ENCODE results near the gene HPCAL1. TPM values are rescaled to one million over a fixed set of nuclear protein-coding genes. Genes with fewer than 3 reads are reported as not detected.

HPCAL1 gene
- total and polyA plus RNA-seq, 3 donors from 2014 or later, result 99.5 to 263 (median 215) TPM

DNA sequence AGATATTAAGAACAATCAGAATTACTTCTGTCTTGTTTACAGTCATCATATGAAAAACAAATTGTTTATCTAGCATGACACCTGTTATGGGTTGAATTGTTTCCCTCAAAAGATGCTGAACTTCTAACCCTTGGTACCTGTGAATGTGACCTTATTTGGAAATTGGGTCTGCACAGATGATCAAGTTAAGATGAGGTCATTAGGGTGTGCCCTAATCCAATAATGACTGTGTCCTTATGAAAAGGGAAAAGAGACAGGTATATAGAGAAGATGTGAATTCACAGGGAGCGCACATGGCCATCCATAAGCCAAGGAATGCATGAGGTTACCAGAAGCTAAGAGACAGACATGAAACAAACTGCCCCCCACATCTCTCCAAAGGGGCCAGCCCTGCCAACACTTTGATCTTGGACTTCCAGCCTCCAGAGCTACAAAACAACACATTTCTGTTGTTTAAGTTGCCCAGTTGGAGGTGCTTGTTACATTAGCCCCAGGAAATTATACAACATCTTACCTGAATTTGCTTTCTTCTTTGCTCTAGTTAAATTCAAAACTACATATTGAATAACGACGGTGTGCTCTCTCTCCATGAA, 2.3 kb upstream of the HPCAL1 start:
- 70 to 75% methylated on average over 3 of the region's 3 CpGs for WGBS, 2 donors
- TF ChIP-seq, protein P1, sequence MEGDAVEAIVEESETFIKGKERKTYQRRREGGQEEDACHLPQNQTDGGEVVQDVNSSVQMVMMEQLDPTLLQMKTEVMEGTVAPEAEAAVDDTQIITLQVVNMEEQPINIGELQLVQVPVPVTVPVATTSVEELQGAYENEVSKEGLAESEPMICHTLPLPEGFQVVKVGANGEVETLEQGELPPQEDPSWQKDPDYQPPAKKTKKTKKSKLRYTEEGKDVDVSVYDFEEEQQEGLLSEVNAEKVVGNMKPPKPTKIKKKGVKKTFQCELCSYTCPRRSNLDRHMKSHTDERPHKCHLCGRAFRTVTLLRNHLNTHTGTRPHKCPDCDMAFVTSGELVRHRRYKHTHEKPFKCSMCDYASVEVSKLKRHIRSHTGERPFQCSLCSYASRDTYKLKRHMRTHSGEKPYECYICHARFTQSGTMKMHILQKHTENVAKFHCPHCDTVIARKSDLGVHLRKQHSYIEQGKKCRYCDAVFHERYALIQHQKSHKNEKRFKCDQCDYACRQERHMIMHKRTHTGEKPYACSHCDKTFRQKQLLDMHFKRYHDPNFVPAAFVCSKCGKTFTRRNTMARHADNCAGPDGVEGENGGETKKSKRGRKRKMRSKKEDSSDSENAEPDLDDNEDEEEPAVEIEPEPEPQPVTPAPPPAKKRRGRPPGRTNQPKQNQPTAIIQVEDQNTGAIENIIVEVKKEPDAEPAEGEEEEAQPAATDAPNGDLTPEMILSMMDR (IDR thresholded peaks at IDR 0.05), result no peak
- no peak for TF ChIP-seq POLR2A (IDR thresholded peaks at IDR 0.05)
- no peak for DNase-seq
- no peaks in the 10 kb centered on the region for H3K36me3 ChIP-seq (ENCODE audit: low read depth, missing control alignments)
- no peaks in the 10 kb centered on the region for H3K9me3 ChIP-seq
- H3K4me1 ChIP-seq, result peaks cover 10% of the 10 kb centered on the region
- H3K27ac ChIP-seq, result no peak overlapping the region
- H3K4me3 ChIP-seq, result no peak overlapping the region
- no peaks in the 10 kb centered on the region for H3K27me3 ChIP-seq
- intact Hi-C loops (cut with DNase I; ENCODE audit: low total_unique reads), result no loop called here

DNA sequence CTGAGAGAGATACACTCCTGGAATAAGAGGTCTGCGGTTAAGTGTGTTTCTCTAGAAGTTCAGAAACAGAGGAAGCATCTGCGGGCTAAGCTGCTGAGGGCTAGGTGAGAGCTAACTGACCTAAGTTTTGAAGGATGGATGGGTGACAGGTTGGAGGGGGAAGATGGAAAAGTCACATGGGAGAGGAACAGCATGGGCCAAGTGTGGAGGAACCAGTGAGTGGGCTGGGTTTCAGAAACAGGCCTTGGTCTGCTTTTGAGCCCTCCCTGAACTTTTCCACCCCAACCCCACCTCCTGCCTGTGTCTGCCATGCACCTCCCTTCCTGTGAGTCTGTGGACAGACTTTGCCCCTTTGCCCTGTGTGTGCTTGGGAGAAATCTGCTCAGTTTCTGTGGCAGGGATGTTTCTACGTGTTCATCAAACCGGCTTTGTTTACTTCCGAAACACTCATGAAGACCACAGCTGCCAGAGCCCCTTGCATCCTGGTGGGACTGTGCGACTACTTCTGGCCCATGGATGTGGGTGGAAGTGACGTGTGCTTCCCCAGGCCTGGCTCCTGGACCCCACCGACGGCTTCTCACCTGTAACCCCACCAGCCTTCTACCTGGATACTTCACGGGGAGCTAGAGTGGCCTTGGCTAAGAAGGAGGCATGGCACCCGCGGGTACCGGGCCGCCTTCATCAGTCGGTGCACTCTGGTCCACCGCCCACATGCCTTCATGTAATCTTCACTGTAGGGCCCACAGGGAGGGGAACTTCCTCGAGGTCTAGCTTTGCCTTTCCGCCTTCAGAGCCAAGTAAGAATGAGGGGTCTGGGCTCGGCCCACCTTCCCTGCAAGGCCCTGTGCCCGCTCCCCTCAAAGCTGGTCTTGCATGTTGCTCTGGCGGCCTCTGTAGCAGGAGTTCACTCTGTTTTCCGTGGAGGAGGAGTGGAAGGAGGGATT, 1.4 kb upstream of the HPCAL1 start:
- TF ChIP-seq, protein P1 (IDR thresholded peaks at IDR 0.05), result no peak
- TF ChIP-seq POLR2A (IDR thresholded peaks at IDR 0.05), result no peak
- no peak for DNase-seq

GRCh38 chr2:10301941-10302478, 694 bp upstream of the HPCAL1 start:
- H3K36me3 ChIP-seq (ENCODE audit: low read depth, missing control alignments), result no peaks in the 10 kb centered on the region
- no peak for DNase-seq
- H3K27me3 ChIP-seq, result no peaks in the 10 kb centered on the region
- H3K4me3 ChIP-seq, result peak overlapping the region; percentile 79 to 86
- no peaks in the 10 kb centered on the region for H3K9me3 ChIP-seq
- H3K27ac ChIP-seq, result peak overlapping the region; percentile 68 to 74
- intact Hi-C loops (cut with DNase I; ENCODE audit: low total_unique reads), result no loop called here
- 30 to 32% methylated on average over 16 to 24 of the region's 29 CpGs for WGBS, 2 donors
- TF ChIP-seq POLR2A (IDR thresholded peaks at IDR 0.05), result no peak
- TF ChIP-seq, protein P1 (IDR thresholded peaks at IDR 0.05), result no peak
- peaks cover 19% of the 10 kb centered on the region for H3K4me1 ChIP-seq

More for the DNA sequence above, 1.4 kb upstream of the HPCAL1 start:
- intact Hi-C loops (cut with DNase I; ENCODE audit: low total_unique reads), result no loop called here
- peak overlapping the region in 1 of 2 donors; percentile 79 for H3K4me3 ChIP-seq
- H3K4me1 ChIP-seq, result peaks cover 16% of the 10 kb centered on the region
- H3K9me3 ChIP-seq, result no peaks in the 10 kb centered on the region
- no peak overlapping the region for H3K27ac ChIP-seq
- H3K36me3 ChIP-seq (ENCODE audit: low read depth, missing control alignments), result no peaks in the 10 kb centered on the region
- 66 to 76% methylated on average over 18 to 22 of the region's 22 CpGs for WGBS, 2 donors
- no peaks in the 10 kb centered on the region for H3K27me3 ChIP-seq

DNA sequence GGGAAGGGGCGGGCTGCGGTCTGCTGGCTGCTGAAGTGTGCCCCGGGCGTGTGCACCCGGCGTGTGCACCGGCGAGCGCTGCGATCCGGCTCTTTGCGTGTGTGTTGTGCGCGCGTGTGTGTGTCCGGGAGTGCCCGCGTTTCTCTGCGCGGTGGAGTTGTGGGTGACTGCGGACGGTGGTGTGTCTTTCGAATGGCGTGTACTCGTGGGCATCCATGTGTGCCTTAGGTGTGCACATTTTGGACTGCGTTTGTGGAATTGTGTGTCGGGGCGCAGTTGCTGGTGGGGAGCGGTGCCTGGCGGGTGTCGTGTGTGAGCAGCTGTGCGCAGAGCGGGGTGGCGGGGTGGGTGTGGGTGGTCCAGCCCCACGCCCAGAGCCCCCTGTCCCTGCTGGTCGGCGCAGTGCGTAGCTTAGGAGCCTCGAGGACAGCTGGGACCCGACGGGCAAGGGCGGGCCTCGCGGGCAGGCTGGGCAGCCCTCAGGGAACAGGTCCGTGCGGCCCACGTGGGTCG, 533 bp downstream of the HPCAL1 start:
- DNase-seq, result peak; percentile 30
- Histone ChIP-seq H3K27ac (peak overlapping the region; percentile 50 to 74), H3K36me3 (ENCODE audit: low read depth, missing control alignments) (no peaks in the 10 kb centered on the region), H3K9me3 (no peaks in the 10 kb centered on the region), H3K4me1 (peaks cover 27% of the 10 kb centered on the region), H3K4me3 (peak overlapping the region; percentile 79 to 86), H3K27me3 (no peaks in the 10 kb centered on the region)
- TF ChIP-seq POLR2A (IDR thresholded peaks at IDR 0.05), result no peak
- TF ChIP-seq, protein P1 (IDR thresholded peaks at IDR 0.05), result no peak
- WGBS, 2 donors, result 0% methylated on average over 35 of the region's 48 CpGs; no CpG with 5 or more reads in 1 of the 2 donors
- intact Hi-C loops (cut with DNase I; ENCODE audit: low total_unique reads), result no loop called here

Measured in testis (tissue), 3 donors.